Measurements from ENCODE around the gene DYNLT1. TPM values are rescaled to one million over a fixed set of nuclear protein-coding genes. Genes with fewer than 3 reads are reported as not detected.

The DYNLT1 gene
- total and polyA plus RNA-seq, 10 of the 15 experiments (the other 5 are each of a cell fraction or from before 2014, with no cell fraction given) = 33.6 to 298 (median 89.2) TPM

GRCh38 chr6:158649289-158650143 is 5.0 kb upstream of the DYNLT1 start, which contains the start of gene SYTL3 (continued):
- peak; percentile 88 for TF ChIP-seq CREB1 (IDR thresholded peaks at IDR 0.05; ENCODE audit: low read depth)
- no peak for TF ChIP-seq SUPT20H (IDR thresholded peaks at IDR 0.05; ENCODE audit: borderline replicate concordance, control insufficient read depth, low read depth, low read length)
- peak; percentile 84 for TF ChIP-seq JUNB (IDR thresholded peaks at IDR 0.05)
- TF ChIP-seq SREBF1 (IDR thresholded peaks at IDR 0.05; ENCODE audit: low read length) = peak; percentile 23; the same call in 1 of the 2 replicates
- TF ChIP-seq ZBED1 (IDR thresholded peaks at IDR 0.05; ENCODE audit: borderline replicate concordance) = peak; percentile 97
- TF ChIP-seq E2F8 (IDR thresholded peaks at IDR 0.05; ENCODE audit: low read depth, partially characterized antibody) = no peak
- TF ChIP-seq KAT2A (conservative IDR thresholded peaks at IDR 0.05; ENCODE audit: control insufficient read depth, low read depth, low read length) = no peak
- no peak for TF ChIP-seq NFXL1 (IDR thresholded peaks at IDR 0.05; ENCODE audit: borderline replicate concordance)
- peak; percentile 92 for TF ChIP-seq SMARCA5 (IDR thresholded peaks at IDR 0.05)
- TF ChIP-seq YY1 (IDR thresholded peaks at IDR 0.05; ENCODE audit: low read depth, low read length) = no peak
- TF ChIP-seq PML (IDR thresholded peaks at IDR 0.05; ENCODE audit: low read length) = peak; percentile 70
- TF ChIP-seq HDAC2 (IDR thresholded peaks at IDR 0.05) = no peak
- no peak for TF ChIP-seq IRF5 (IDR thresholded peaks at IDR 0.05; ENCODE audit: borderline replicate concordance)
- peak; percentile 19; the same call in 1 of the 2 replicates for TF ChIP-seq ZNF24 (IDR thresholded peaks at IDR 0.05)
- no peak for TF ChIP-seq ZNF207 (IDR thresholded peaks at IDR 0.05; ENCODE audit: borderline replicate concordance)
- TF ChIP-seq, protein P1, sequence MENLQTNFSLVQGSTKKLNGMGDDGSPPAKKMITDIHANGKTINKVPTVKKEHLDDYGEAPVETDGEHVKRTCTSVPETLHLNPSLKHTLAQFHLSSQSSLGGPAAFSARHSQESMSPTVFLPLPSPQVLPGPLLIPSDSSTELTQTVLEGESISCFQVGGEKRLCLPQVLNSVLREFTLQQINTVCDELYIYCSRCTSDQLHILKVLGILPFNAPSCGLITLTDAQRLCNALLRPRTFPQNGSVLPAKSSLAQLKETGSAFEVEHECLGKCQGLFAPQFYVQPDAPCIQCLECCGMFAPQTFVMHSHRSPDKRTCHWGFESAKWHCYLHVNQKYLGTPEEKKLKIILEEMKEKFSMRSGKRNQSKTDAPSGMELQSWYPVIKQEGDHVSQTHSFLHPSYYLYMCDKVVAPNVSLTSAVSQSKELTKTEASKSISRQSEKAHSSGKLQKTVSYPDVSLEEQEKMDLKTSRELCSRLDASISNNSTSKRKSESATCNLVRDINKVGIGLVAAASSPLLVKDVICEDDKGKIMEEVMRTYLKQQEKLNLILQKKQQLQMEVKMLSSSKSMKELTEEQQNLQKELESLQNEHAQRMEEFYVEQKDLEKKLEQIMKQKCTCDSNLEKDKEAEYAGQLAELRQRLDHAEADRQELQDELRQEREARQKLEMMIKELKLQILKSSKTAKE (IDR thresholded peaks at IDR 0.05; ENCODE audit: low read depth, poor library complexity, severe bottlenecking) = peak; percentile 72
- TF ChIP-seq ZNF384 (IDR thresholded peaks at IDR 0.05; ENCODE audit: borderline replicate concordance, low read depth, low read length) = no peak
- TF ChIP-seq MXI1 (IDR thresholded peaks at IDR 0.05; ENCODE audit: low read depth, low read length) = peak; percentile 52; the same call in 1 of the 2 replicates
- no peak for TF ChIP-seq FOXK2 (IDR thresholded peaks at IDR 0.05)
- TF ChIP-seq NKRF (conservative IDR thresholded peaks at IDR 0.05) = no peak; the same call in 1 of the 2 replicates
- no peak for TF ChIP-seq ELK1 (IDR thresholded peaks at IDR 0.05; ENCODE audit: low read depth, low read length)
- peak; percentile 94 for TF ChIP-seq NBN (IDR thresholded peaks at IDR 0.05)

All from GM12878 (cell line).